K562 (cell line): ENCODE data around the gene NTF4. TPM values are rescaled to one million over a fixed set of nuclear protein-coding genes. Genes with fewer than 3 reads are reported as not detected.

Source experiments
- CEBPG ChIP-seq, 3 experiments: fragments of 200-800 bp in 1 of 3; sonication (Bioruptor generic) in 1 of 3; sonication (generic) in 1 of 3; formaldehyde crosslinking in 1 of 3; IDR thresholded peaks in 2 of 3; conservative IDR thresholded peaks in 1 of 3; 2 replicates each; pipeline versions ENCODE4 v1.6.1 to v1.8.0; 2016 to 2022; ENCODE audit warnings: missing compliant biosample characterization in 2 of 3, missing genetic modification characterization in 2 of 3, mild to moderate bottlenecking in 1 of 3, missing genetic modification reagents in 1 of 3
- DACH1 ChIP-seq: fragments of 450-650 bp; IDR thresholded peaks from 2 replicates; pipeline ENCODE4 v1.6.1; 2018; ENCODE audit not compliant: partially characterized antibody
- DMBX1 ChIP-seq: fragments of 250-450 bp; sonication (Bioruptor Pico); IDR thresholded peaks from 2 replicates; pipeline ENCODE4 v1.8.0; 2022; ENCODE audit warnings: inconsistent platforms, mild to moderate bottlenecking, moderate library complexity, borderline replicate concordance
- HCFC1 ChIP-seq: IDR thresholded peaks from 2 replicates; pipeline ENCODE4 v1.6.1; 2012; ENCODE audit warnings: low read depth, low read length, improper control_type of control experiment
- NCOA1 ChIP-seq: fragments of 450-650 bp; IDR thresholded peaks from 2 replicates; pipeline ENCODE4 v1.6.1; 2016; ENCODE audit warnings: low read depth
- PTRF ChIP-seq: fragments of 450-650 bp; IDR thresholded peaks from 2 replicates; pipeline ENCODE4 v1.6.1; 2016; ENCODE audit warnings: mild to moderate bottlenecking, missing genetic modification characterization, missing compliant biosample characterization
- RB1 ChIP-seq: fragments of 450-650 bp; IDR thresholded peaks from 2 replicates; pipeline ENCODE4 v1.6.1; 2017; ENCODE audit warnings: low read depth, mild to moderate bottlenecking
- RBM25 ChIP-seq: fragments of 200-400 bp; formaldehyde crosslinking; IDR thresholded peaks from 2 replicates; pipeline ENCODE4 v1.6.1; 2018; ENCODE audit warnings: low read length, low read depth, moderate library complexity; ENCODE audit not compliant: severe bottlenecking
- RFX7 ChIP-seq: fragments of 250-450 bp; sonication (Bioruptor Pico); IDR thresholded peaks from 2 replicates; pipeline ENCODE4 v1.5.1; 2021; ENCODE audit warnings: mild to moderate bottlenecking
- TAF7 ChIP-seq: fragments of 450-650 bp; IDR thresholded peaks from 2 replicates; pipeline ENCODE4 v1.6.1; 2016; ENCODE audit warnings: missing genetic modification characterization, missing compliant biosample characterization
- TEAD2 ChIP-seq: fragments of 450-650 bp; IDR thresholded peaks from 2 replicates; pipeline ENCODE4 v1.6.1; 2016; ENCODE audit warnings: missing genetic modification characterization, control low read depth, missing compliant biosample characterization
- TGIF2 ChIP-seq: sonication (generic); formaldehyde crosslinking; IDR thresholded peaks from 2 replicates; pipeline ENCODE4 v1.8.1; 2022; ENCODE audit warnings: mild to moderate bottlenecking, missing genetic modification reagents, moderate library complexity
- YY1 ChIP-seq, 3 experiments: IDR thresholded peaks; 2 replicates each; pipeline ENCODE4 v1.6.1; 2011; ENCODE audit warnings: low read length in 2 of 3, mild to moderate bottlenecking in 2 of 3, moderate library complexity in 2 of 3, borderline replicate concordance in 1 of 3, control low read depth in 1 of 3, low read depth in 1 of 3; ENCODE audit not compliant: insufficient read depth in 3 of 3, insufficient replicate concordance in 2 of 3, control insufficient read depth in 1 of 3, insufficient read length in 1 of 3; ENCODE audit errors: extremely low read depth in 1 of 3
- ZBED1 ChIP-seq: IDR thresholded peaks from 2 replicates; pipeline ENCODE4 v1.6.1; 2014
- ZC3H4 ChIP-seq: sonication (generic); formaldehyde crosslinking; IDR thresholded peaks from 2 replicates; pipeline ENCODE4 v1.9.0; 2021; ENCODE audit warnings: missing genetic modification reagents, borderline replicate concordance
- ZFPM2 ChIP-seq: fragments of 250-450 bp; sonication (Bioruptor Pico); IDR thresholded peaks from 2 replicates; pipeline ENCODE4 v1.5.1; 2022; ENCODE audit warnings: mild to moderate bottlenecking
- ZNF444 ChIP-seq: fragments of 250-450 bp; sonication (Bioruptor Pico); IDR thresholded peaks from 2 replicates; pipeline ENCODE4 v1.4.0; 2020; ENCODE audit warnings: mild to moderate bottlenecking, moderate library complexity
- polyA plus RNA-seq, 8 experiments: library from polyadenylated mRNA; depleted of rRNA in 4 of 8; stranded (reverse) in 5 of 8; unstranded in 3 of 8; fragments of >200 nt; fragmentation: Nextera tagmentation in 2 of 8; fragmentation: Illumina TruSeq in 1 of 8; extraction: Ambion mirVana in 2 of 8; extraction: Trizol in 1 of 8; gene quantifications; 2 replicates each; pipeline versions ENCODE4 v1.2.1 to v1.2.3, GENCODE V29; 2011 to 2014; ENCODE audit warnings: inconsistent platforms in 1 of 8, missing spikeins in 1 of 8
- total RNA-seq, 7 experiments: library from RNA; depleted of rRNA in 6 of 7; stranded (reverse); fragments of >200 nt in 6 of 7; fragmentation: Illumina TruSeq in 2 of 7; extraction: Trizol in 2 of 7; gene quantifications; 2 replicates each; pipeline versions ENCODE4 v1.2.1 to v1.2.3, GENCODE V29; 2011 to 2021; ENCODE audit warnings: low replicate concordance in 1 of 7
- TF ChIP-seq, protein P1 (sequence below): sonication (generic); formaldehyde crosslinking; IDR thresholded peaks from 2 replicates; pipeline ENCODE4 v1.9.0; 2022; ENCODE audit warnings: mild to moderate bottlenecking, missing genetic modification reagents
- TF ChIP-seq, protein P2 (sequence below): fragments of 450-650 bp; formaldehyde crosslinking; IDR thresholded peaks from 2 replicates; pipeline ENCODE4 v1.4.0; 2022; ENCODE audit warnings: missing genetic modification characterization
- TF ChIP-seq, protein P3 (sequence below): sonication (generic); formaldehyde crosslinking; IDR thresholded peaks from 2 replicates; pipeline ENCODE4 v1.8.0; 2022; ENCODE audit warnings: mild to moderate bottlenecking, missing genetic modification reagents
- TF ChIP-seq, protein P4 (sequence below): fragments of 450-650 bp; conservative IDR thresholded peaks from 2 replicates; pipeline ENCODE4 v1.6.1; 2016; ENCODE audit warnings: missing genetic modification characterization, low read depth, mild to moderate bottlenecking, missing compliant biosample characterization, moderate library complexity

Gene NTF4
- total and polyA plus RNA-seq, 9 of the 15 experiments (the other 6 are each of a cell fraction or from before 2014, with no cell fraction given): not detected

DNA sequence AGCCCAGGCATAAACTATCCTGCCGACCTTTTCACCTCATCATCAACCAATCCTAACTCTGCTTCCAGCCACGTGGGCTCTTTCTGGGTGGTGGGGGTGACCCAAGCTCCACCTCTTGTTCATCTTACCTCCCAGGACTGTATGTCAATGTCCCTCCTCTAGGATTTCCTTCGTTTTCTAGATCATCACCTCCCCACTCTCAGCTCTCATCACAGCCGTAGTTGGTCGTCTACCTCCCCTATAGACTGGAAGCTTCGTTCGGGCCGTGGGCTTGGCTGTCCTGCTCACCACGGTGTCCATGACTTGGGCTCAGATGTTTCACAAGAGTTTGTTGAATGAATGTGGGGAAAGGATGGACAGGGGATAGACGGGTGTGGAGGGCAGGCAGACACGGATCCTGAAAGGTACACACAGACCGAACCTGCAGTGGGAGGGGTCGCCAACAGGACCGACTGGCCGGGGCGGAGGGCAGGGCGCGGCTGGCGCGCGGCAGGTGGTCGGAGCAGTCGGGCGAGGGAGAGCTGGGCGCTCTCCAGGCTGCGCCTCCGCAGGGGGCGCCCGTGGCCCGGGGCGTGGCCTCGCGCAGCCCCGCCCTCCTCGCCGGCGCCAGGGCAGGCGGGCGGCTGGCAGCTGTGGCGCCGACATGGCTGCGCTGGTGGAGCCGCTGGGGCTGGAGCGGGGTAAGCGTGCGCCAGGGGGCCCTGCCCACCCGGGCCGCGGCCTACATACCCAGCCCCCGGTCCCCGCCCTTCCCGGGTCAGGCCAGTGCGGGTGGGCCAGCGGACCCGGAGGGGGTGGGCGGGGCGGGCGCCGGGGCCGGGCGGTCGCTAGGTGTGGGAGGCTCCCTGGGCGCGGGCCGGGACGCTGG lies 49.4 kb upstream of the NTF4 start, which contains the start of gene LIN7B (continued):
- TF ChIP-seq ZFPM2 (no peak), TEAD2 (tag) (no peak), NCOA1 (0 out of 2 replicates have a peak, but pooled peaks have one; percentile 15), DMBX1 (peak; percentile 57; the same call in 1 of the 2 replicates), HCFC1 (peak; percentile 41; the same call in 1 of the 2 replicates), TGIF2 (no peak), YY1 (IDR thresholded peaks at IDR 0.05; ENCODE audit: borderline replicate concordance in 1 of 3, control insufficient read depth in 1 of 3, extremely low read depth in 1 of 3, insufficient read depth in 3 of 3, insufficient read length in 1 of 3, insufficient replicate concordance in 2 of 3, low read depth in 1 of 3, low read length in 2 of 3) (peak in 2 of 3 experiments; percentile 74 to 80), TAF7 (tag) (no peak), PTRF (no peak), RBM25 (no peak), CEBPG (CRISPR knock-in tag; IDR thresholded peaks at IDR 0.05) (peak; percentile 76), CEBPG (tag; conservative IDR thresholded peaks at IDR 0.05 in 1 of 2, IDR thresholded peaks at IDR 0.05 in 1 of 2) (peak in 1 of 2 experiments; percentile 58; a peak in 1 of 4 replicates), RB1 (peak; percentile 88), ZC3H4 (CRISPR knock-in tag) (no peak), DACH1 (peak; percentile 7), ZBED1 (no peak), RFX7 (CRISPR knock-in tag) (no peak), ZNF444 (CRISPR knock-in tag) (no peak)
- TF ChIP-seq, protein P1, sequence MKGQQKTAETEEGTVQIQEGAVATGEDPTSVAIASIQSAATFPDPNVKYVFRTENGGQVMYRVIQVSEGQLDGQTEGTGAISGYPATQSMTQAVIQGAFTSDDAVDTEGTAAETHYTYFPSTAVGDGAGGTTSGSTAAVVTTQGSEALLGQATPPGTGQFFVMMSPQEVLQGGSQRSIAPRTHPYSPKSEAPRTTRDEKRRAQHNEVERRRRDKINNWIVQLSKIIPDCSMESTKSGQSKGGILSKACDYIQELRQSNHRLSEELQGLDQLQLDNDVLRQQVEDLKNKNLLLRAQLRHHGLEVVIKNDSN: peak; percentile 97
- TF ChIP-seq, protein P2, sequence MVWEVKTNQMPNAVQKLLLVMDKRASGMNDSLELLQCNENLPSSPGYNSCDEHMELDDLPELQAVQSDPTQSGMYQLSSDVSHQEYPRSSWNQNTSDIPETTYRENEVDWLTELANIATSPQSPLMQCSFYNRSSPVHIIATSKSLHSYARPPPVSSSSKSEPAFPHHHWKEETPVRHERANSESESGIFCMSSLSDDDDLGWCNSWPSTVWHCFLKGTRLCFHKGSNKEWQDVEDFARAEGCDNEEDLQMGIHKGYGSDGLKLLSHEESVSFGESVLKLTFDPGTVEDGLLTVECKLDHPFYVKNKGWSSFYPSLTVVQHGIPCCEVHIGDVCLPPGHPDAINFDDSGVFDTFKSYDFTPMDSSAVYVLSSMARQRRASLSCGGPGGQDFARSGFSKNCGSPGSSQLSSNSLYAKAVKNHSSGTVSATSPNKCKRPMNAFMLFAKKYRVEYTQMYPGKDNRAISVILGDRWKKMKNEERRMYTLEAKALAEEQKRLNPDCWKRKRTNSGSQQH (CRISPR knock-in tag): peak; percentile 31; the same call in 1 of the 2 replicates
- TF ChIP-seq, protein P3, sequence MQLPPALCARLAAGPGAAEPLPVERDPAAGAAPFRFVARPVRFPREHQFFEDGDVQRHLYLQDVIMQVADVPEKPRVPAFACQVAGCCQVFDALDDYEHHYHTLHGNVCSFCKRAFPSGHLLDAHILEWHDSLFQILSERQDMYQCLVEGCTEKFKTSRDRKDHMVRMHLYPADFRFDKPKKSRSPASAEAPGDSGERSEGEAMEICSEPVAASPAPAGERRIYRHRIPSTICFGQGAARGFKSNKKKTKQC (CRISPR knock-in tag): no peak
- TF ChIP-seq, protein P4, sequence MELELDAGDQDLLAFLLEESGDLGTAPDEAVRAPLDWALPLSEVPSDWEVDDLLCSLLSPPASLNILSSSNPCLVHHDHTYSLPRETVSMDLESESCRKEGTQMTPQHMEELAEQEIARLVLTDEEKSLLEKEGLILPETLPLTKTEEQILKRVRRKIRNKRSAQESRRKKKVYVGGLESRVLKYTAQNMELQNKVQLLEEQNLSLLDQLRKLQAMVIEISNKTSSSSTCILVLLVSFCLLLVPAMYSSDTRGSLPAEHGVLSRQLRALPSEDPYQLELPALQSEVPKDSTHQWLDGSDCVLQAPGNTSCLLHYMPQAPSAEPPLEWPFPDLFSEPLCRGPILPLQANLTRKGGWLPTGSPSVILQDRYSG (tag): no peak; the same call in 1 of the 2 replicates
